Spleen (tissue), 7 donors: ENCODE measurements around the gene DMRTC2.

Experiments used
- CTCF ChIP-seq, 11 experiments: fragments of 200-600 bp in 7 of 11; fragments of 450-650 bp in 4 of 11; sonication (generic) in 4 of 11; IDR thresholded peaks in 8 of 11; conservative IDR thresholded peaks in 3 of 11; 1 replicate in 7 of 11; 2 replicates in 4 of 11; pipeline versions ENCODE4 v1.4.0 to v1.8.0; 2016 to 2021; ENCODE audit warnings: antibody characterized with exemption in 11 of 11, inconsistent platforms in 4 of 11, mild to moderate bottlenecking in 1 of 11
- POLR2A ChIP-seq, 3 donors: fragments of 450-650 bp; IDR thresholded peaks; one replicate each; pipeline ENCODE4 v1.5.1; 2017; ENCODE audit warnings: antibody characterized with exemption in 3 of 3, mild to moderate bottlenecking in 1 of 3
- donor health status: DM: no; HTN: no; CAD: no; lungs with moderate emphysema.
- donor health status: DM: no; HTN: no; CAD: no.
- donor health status: DM: no; HTN: no; CAD: no.

DNA sequence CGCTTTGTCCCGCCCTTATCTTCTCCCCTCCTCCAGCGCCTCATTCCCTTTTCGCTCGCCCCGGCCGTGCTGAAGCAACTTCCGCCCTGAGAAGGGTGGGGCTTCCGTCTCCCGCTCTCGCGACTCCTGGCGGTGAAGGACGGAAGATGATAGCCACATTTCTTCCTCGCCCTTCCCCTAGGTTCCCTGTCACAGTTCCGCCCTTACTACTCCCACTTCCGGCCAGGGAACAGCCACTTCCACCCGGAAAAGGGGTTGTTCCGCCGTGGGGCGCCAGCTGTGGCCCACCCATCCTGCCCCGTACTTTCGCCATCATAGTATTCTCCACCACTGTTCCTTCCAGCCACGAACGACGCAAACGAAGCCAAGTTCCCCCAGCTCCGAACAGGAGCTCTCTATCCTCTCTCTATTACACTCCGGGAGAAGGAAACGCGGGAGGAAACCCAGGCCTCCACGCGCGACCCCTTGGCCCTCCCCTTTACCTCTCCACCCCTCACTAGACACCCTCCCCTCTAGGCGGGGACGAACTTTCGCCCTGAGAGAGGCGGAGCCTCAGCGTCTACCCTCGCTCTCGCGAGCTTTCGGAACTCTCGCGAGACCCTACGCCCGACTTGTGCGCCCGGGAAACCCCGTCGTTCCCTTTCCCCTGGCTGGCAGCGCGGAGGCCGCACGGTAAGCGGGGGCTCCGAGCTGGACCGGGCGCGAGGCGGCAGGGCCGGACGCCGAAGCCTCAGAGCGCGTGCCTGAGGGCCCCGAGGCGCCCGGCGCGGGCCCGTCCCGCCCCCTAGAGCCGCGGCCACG is 15.0 kb downstream of the DMRTC2 start, which contains the start of gene RPS19:
- TF ChIP-seq POLR2A (IDR thresholded peaks at IDR 0.05) (peak; percentile 48 to 75 (median 51)), CTCF (IDR thresholded peaks at IDR 0.05 in 8 of 11, conservative IDR thresholded peaks at IDR 0.05 in 3 of 11) (peak; percentile 53 to 95 (median 84))
